IMR-90 (cell line): Measurements from ENCODE around the gene IFNE. TPM values are rescaled to one million over a fixed set of nuclear protein-coding genes. Genes with fewer than 3 reads are reported as not detected.

ENCODE experiments used
- ATAC-seq: fragments of 200-7000 bp; cut with Tn5 transposase; 2 replicates; pipeline ENCODE4 v1.9.1; 2020; ENCODE audit warnings: low read depth, mild to moderate bottlenecking, moderate library complexity
- BruUV-seq: library from RNA; stranded (reverse); fragments of 400-500 nt; replicated peaks from 2 replicates; lab custom pipeline; 2021; lab: Mats Ljungman, UMichigan
- CTCF ChIA-PET: fragments of 300-600 bp; formaldehyde crosslinking; extraction: SDS; loops from one replicate; lab custom pipeline; 2021; ENCODE audit warnings: antibody characterized with exemption; lab: Yijun Ruan, JAX
- POLR2A ChIA-PET: fragments of 300-600 bp; sonication (Branson Sonifier 250); formaldehyde crosslinking; loops from one replicate; lab custom pipeline; 2022; ENCODE audit warnings: antibody characterized with exemption; ENCODE audit not compliant: unreplicated experiment; lab: Charles Lee
- DNase-seq: peaks from one replicate; pipeline ENCODE4 v3.0.0; 2013
- H2AFZ ChIP-seq: replicated peaks from 2 replicates; pipeline ENCODE3; 2013; ENCODE audit warnings: low read length, mild to moderate bottlenecking; ENCODE audit not compliant: poor library complexity
- H2AK5ac ChIP-seq: 2 replicates; pipeline ENCODE4 v1.6.1; 2013; ENCODE audit warnings: low read depth, low read length, inconsistent platforms
- H2AK9ac ChIP-seq: replicated peaks from 2 replicates; pipeline ENCODE3; 2013; ENCODE audit warnings: mild to moderate bottlenecking, low read depth, low read length, moderate library complexity; ENCODE audit not compliant: poor library complexity
- H2BK120ac ChIP-seq: 2 replicates; pipeline ENCODE4 v1.6.1; 2013; ENCODE audit warnings: low read depth, low read length, inconsistent platforms
- H2BK15ac ChIP-seq: 3 replicates; pipeline ENCODE4 v1.6.1; 2013; ENCODE audit warnings: low read depth, low read length, inconsistent platforms
- H2BK20ac ChIP-seq: 2 replicates; pipeline ENCODE4 v1.6.1; 2013; ENCODE audit warnings: low read depth, mild to moderate bottlenecking, inconsistent platforms, low read length, moderate library complexity
- H2BK5ac ChIP-seq: 2 replicates; pipeline ENCODE4 v1.6.1; 2013; ENCODE audit warnings: mild to moderate bottlenecking, low read depth, low read length, inconsistent platforms; ENCODE audit not compliant: poor library complexity, severe bottlenecking
- H3K14ac ChIP-seq: replicated peaks from 2 replicates; pipeline ENCODE4 v1.6.1; 2013; ENCODE audit warnings: low read depth, low read length, inconsistent platforms
- H3K18ac ChIP-seq: 2 replicates; pipeline ENCODE4 v1.6.1; 2013; ENCODE audit warnings: low read depth, low read length, control low read depth
- H3K23ac ChIP-seq: 2 replicates; pipeline ENCODE4 v1.6.1; 2013; ENCODE audit warnings: low read depth, low read length, inconsistent platforms
- H3K27ac ChIP-seq: 2 replicates; pipeline ENCODE4 v1.5.1; 2013; ENCODE audit warnings: mild to moderate bottlenecking, control low read depth, low read length; ENCODE audit not compliant: insufficient read depth
- H3K27me3 ChIP-seq: 2 replicates; pipeline ENCODE4 v1.6.1; 2013; ENCODE audit warnings: low read length; ENCODE audit not compliant: control insufficient read depth, insufficient read depth
- H3K36me3 ChIP-seq: 2 replicates; pipeline ENCODE4 v1.6.1; 2013; ENCODE audit warnings: low read length, mixed read lengths; ENCODE audit not compliant: control insufficient read depth, insufficient read depth
- H3K4ac ChIP-seq: 2 replicates; pipeline ENCODE4 v1.6.1; 2013; ENCODE audit warnings: low read depth, low read length, inconsistent platforms
- H3K4me1 ChIP-seq: 2 replicates; pipeline ENCODE4 v1.6.1; 2013; ENCODE audit warnings: low read length, mixed read lengths; ENCODE audit not compliant: control insufficient read depth, insufficient read depth
- H3K4me2 ChIP-seq: 2 replicates; pipeline ENCODE4 v1.6.1; 2013; ENCODE audit warnings: low read depth, mild to moderate bottlenecking, control low read depth, low read length, moderate library complexity
- H3K4me3 ChIP-seq: 2 replicates; pipeline ENCODE4 v1.5.1; 2013; ENCODE audit warnings: low read depth, mild to moderate bottlenecking, control low read depth, low read length, moderate library complexity; ENCODE audit not compliant: insufficient read depth
- H3K56ac ChIP-seq: 2 replicates; pipeline ENCODE4 v1.6.1; 2013; ENCODE audit warnings: low read length, inconsistent platforms; ENCODE audit not compliant: insufficient read depth; ENCODE audit errors: extremely low read depth
- H3K79me1 ChIP-seq, 2 experiments: 2 replicates each; pipeline ENCODE4 v1.6.1; 2013; ENCODE audit warnings: low read length in 2 of 2, inconsistent platforms in 1 of 2, low read depth in 1 of 2
- H3K9ac ChIP-seq: 2 replicates; pipeline ENCODE4 v1.6.1; 2013; ENCODE audit warnings: low read depth, low read length, control low read depth
- H3K9me1 ChIP-seq: 2 replicates; pipeline ENCODE4 v1.6.1; 2013; ENCODE audit warnings: low read length, inconsistent platforms; ENCODE audit not compliant: insufficient read depth
- H3K9me3 ChIP-seq: 2 replicates; pipeline ENCODE4 v1.6.1; 2013; ENCODE audit warnings: low read length; ENCODE audit not compliant: control insufficient read depth, insufficient read depth
- H4K20me1 ChIP-seq: 2 replicates; pipeline ENCODE4 v1.6.1; 2013; ENCODE audit warnings: low read length, inconsistent platforms; ENCODE audit not compliant: insufficient read depth
- H4K5ac ChIP-seq: 2 replicates; pipeline ENCODE4 v1.6.1; 2013; ENCODE audit warnings: mild to moderate bottlenecking, low read depth, low read length, control low read depth
- H4K8ac ChIP-seq, 2 experiments: 2 replicates each; pipeline ENCODE4 v1.6.1; 2013; ENCODE audit warnings: low read depth in 2 of 2, low read length in 2 of 2, control low read depth in 1 of 2, inconsistent platforms in 1 of 2
- H4K91ac ChIP-seq: 2 replicates; pipeline ENCODE4 v1.6.1; 2013; ENCODE audit warnings: low read depth, low read length, inconsistent platforms; ENCODE audit not compliant: insufficient read depth
- CHD1 ChIP-seq: IDR thresholded peaks from 2 replicates; pipeline ENCODE4 v1.6.1; 2012; ENCODE audit warnings: low read depth, low read length, improper control_type of control experiment
- FOS ChIP-seq: fragments of 150-350 bp; IDR thresholded peaks from 2 replicates; pipeline ENCODE4 v1.6.1; 2016; ENCODE audit warnings: low read depth, low read length
- MAFK ChIP-seq: IDR thresholded peaks from 2 replicates; pipeline ENCODE4 v1.6.1; 2012; ENCODE audit warnings: low read depth, low read length, improper control_type of control experiment
- MAZ ChIP-seq: IDR thresholded peaks from 2 replicates; pipeline ENCODE4 v1.6.1; 2012; ENCODE audit warnings: low read depth, mild to moderate bottlenecking, low read length, improper control_type of control experiment, moderate library complexity, borderline replicate concordance
- RAD21 ChIP-seq: IDR thresholded peaks from 2 replicates; pipeline ENCODE4 v1.6.1; 2012; ENCODE audit warnings: low read length, improper control_type of control experiment
- RCOR1 ChIP-seq: IDR thresholded peaks from 2 replicates; pipeline ENCODE4 v1.6.1; 2012; ENCODE audit warnings: mild to moderate bottlenecking, low read length, improper control_type of control experiment; ENCODE audit not compliant: insufficient replicate concordance
- SMC3 ChIP-seq: fragments of 150-350 bp; IDR thresholded peaks from 2 replicates; pipeline ENCODE4 v1.6.1; 2016; ENCODE audit warnings: low read depth, mild to moderate bottlenecking, antibody characterized with exemption, low read length, moderate library complexity
- WGBS, 2 experiments: methylation state at CpG; one replicate each; pipeline versions ENCODE4 v1.1.5 to v1.1.7; 2013; ENCODE audit warnings: missing lambda C conversion rate in 2 of 2; ENCODE audit not compliant: insufficient read length in 1 of 2; ENCODE audit errors: extremely low coverage in 2 of 2; 5-methylcytosine and 5-hydroxymethylcytosine counted together
- dilution Hi-C: fragments of 300-500 bp; cut with HindIII; formaldehyde crosslinking; loops from one replicate; pipeline ENCODE4 v1.14.3; 2018; ENCODE audit warnings: low sequenced_read_pairs; ENCODE audit not compliant: unreplicated experiment
- in situ Hi-C: fragments of 300-500 bp; cut with MboI; formaldehyde crosslinking; loops from 3 replicates; pipeline ENCODE4 v1.14.3; 2019; ENCODE audit warnings: low sequenced_read_pairs, inconsistent platforms, mixed read lengths
- intact Hi-C: fragments of 100-400 bp; cut with micrococcal nuclease; formaldehyde crosslinking; loops from 2 replicates; pipeline ENCODE4 v1.10.0; 2022
- polyA plus RNA-seq, 3 experiments: library from polyadenylated mRNA; depleted of rRNA; stranded (reverse); fragments of >200 nt; gene quantifications; 2 replicates each; pipeline ENCODE4 v1.2.3, GENCODE V29; 2012; ENCODE audit warnings: low replicate concordance in 1 of 3
- total RNA-seq: library from RNA; depleted of rRNA; stranded (reverse); fragments of >200 nt; gene quantifications from 2 replicates; pipeline ENCODE4 v1.2.3, GENCODE V29; 2012

Gene IFNE
- total and polyA plus RNA-seq, 2 of the 4 experiments (the other 2 are of a cell fraction) = 1.4 to 1.8 TPM

- Histone ChIP-seq H2AK9ac (no peak overlapping the region), H3K4me3 (no peak overlapping the region), H3K4ac (no peak overlapping the region), H3K9ac (no peak overlapping the region), H2BK15ac (no peak overlapping the region), H3K4me1 (peaks cover 2% of the 10 kb centered on the region; the same call in 1 of the 2 replicates), H3K36me3 (no peaks in the 10 kb centered on the region), H3K4me2 (no peak overlapping the region), H3K23ac (no peak overlapping the region), H2BK20ac (no peak overlapping the region), H4K91ac (no peak overlapping the region), H3K9me3 (no peaks in the 10 kb centered on the region), H3K9me1 (0 out of 2 replicates have a peak, but pooled peaks cover 2% of the 10 kb centered on the region), H3K14ac (no peak overlapping the region), H4K20me1 (no peaks in the 10 kb centered on the region), H4K8ac (no peak overlapping the region; a peak in 1 of 4 replicates), H4K5ac (no peak overlapping the region), H3K27ac (no peak overlapping the region), H2BK120ac (no peak overlapping the region), H2AFZ (no peak overlapping the region), H2AK5ac (no peak overlapping the region), H3K79me1 (peaks cover 21 to 42% of the 10 kb centered on the region in 2 experiments), H3K18ac (no peak overlapping the region), H2BK5ac (no peak overlapping the region), H3K27me3 (no peaks in the 10 kb centered on the region), H3K56ac (no peak overlapping the region)
- BruUV-seq = no TSS peak
- in situ Hi-C loops = loop anchor here (10.0 kb wide), 1 partner anchor 295 kb away; no protein-coding TSS in a partner anchor
- intact Hi-C loops = loop anchor here (10.0 kb wide), 1 partner anchor 55 kb away; no protein-coding TSS in a partner anchor
- 89% methylated on average over 3 of the region's 5 CpGs; no CpG with 5 or more reads in 1 of the 2 experiments for WGBS, 2 experiments
- no peak for TF ChIP-seq CHD1
- TF ChIP-seq RCOR1 = no peak
- TF ChIP-seq RAD21 = no peak
- no peak for TF ChIP-seq SMC3
- no peak for TF ChIP-seq MAFK
- TF ChIP-seq FOS = no peak
- no peak for TF ChIP-seq MAZ
- ChIA-PET CTCF (no interaction called here), POLR2A (no interaction called here)
- no peak for ATAC-seq
- no peak for DNase-seq
- dilution Hi-C loops = no loop called here
Observed at GRCh38 chr9:21499912-21500311, 17.8 kb upstream of the IFNE start.
